GM19455 (cell line): Measurements from ENCODE around the gene CHD8.

Experiments
- ATAC-seq: cut with Tn5 transposase; IDR thresholded peaks from one replicate; pipeline ENCODE4 v1.9.1; 2021; ENCODE audit not compliant: unreplicated experiment

Gene CHD8

DNA sequence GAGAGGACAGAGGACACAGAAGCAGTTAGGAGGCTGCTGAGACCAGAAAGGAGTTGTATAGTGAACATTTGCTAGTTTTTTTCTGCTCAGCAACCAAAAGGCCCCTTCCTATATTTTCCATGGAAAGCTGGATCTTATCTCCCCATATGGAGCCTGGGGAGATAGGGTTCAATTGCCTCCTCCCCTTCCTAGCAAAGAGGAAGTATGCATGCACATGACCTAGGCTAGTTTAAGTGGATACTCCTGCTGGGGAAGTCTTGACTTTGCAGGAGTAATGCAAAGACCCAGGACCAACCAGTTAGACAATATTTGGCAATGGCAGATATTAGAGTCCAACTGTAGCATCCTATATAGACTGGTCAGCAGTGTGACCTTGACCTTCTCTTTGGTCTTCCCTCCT lies 15.1 kb downstream of the CHD8 start:
- ATAC-seq = no peak

DNA sequence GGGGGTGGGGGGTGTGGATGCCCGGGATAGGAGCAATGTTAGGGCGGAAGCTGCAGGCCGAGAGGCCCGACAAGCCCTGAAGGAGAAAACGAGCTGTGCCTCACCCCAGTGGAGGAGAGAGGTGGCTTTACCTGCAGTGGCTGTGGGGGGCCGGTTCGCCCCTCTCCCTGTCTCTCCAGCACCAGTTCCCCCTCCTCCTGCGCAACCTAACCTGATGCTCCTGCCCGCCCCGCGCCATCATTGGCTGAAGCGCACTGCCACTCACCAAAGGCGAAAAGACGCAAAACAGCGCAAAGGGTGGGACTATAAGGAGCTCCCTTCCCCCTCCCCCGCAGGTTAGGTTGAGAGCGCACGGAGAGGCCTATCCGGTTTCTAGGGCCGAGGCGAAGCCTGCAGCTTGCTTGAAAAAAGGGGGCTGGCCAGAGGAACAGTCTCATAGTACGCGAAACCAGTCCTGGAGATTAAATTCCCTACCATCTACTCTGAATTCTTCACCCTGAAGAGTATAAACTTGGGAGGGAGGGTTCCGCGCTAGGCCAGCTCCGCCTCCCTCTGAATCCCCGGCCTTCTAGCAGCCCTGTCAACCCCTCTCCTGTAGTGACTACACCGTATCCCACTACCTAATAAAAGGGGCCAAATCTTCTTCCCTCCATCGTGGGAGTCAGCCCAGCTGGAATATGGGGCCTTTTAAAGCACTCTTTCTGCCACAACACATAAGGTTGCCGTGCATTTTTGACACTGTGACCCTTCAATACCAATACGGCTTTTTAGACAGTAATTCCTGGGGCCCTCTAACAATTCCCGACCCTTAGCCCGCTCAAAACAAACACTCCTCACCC lies 18.6 kb downstream of the CHD8 start:
- ATAC-seq = peak; percentile 97

GRCh38 chr14:21436567-21437062 lies 19.3 kb downstream of the CHD8 start:
- ATAC-seq = no peak

DNA sequence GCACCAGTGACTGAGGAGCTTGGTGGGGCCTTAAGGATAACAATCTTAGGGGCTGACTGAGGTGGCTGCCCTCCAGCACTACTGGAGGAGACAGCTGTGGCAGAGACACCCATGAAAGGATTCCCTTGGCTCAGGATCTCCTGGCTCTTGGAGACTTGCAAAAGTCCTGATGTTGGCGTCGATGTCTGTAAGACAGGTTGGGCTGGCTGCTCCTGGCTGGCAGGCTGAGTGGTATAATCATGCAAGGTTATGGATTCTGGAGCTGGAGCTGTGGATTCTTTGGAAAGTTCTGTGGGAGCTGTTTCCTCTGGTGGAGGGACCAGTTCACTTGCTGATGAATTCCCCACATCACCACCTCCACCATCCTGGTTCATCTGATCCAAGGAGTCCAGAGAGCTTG lies 24.8 kb downstream of the CHD8 start:
- ATAC-seq = no peak

DNA sequence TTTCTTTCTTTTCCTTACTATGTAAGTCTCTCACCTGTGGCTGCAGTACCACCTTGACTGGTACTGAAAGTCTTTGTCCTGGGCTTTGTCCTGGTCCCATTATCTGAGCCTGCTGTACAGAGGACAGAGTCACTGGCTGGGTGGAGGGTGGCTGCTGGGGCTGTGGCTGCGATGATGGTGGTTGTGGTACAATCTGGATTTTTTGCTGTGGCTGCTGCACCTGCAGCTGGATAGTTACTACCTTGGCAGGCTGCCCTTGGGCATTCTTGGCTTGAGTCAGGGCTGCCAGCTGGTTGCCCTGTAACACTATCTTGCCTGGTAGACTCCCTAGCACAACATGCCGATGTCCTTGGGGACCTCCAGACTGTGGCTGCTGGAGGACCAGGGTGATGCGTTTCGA lies 27.0 kb downstream of the CHD8 start:
- ATAC-seq = no peak

GRCh38 chr14:21426692-21427091 lies 29.2 kb downstream of the CHD8 start:
- no peak for ATAC-seq

DNA sequence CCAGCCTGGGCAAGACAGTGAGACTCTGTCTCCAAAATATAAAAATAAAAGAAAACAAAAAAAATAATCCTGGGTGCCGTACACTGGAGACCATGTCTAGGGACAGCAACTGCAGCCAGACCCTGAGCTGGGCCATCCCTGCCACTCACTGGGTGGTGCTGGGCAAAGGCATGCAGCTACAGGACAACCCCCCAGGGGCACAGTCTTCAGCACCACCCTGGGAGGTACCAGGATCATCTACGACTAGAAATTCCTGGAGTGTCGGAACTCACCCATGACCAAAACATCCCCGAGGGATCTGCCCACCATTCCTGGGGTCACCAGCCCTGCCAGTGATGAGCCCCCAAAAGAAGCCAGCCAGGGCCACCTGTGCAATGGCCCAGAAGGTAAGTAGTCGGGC lies 36.4 kb downstream of the CHD8 start:
- no peak for ATAC-seq

- no peak for ATAC-seq
These were observed 40.6 kb downstream of the CHD8 start for GRCh38 chr14:21415329-21415728.

GRCh38 chr14:21414137-21414631 lies 41.7 kb downstream of the CHD8 start:
- no peak for ATAC-seq

DNA sequence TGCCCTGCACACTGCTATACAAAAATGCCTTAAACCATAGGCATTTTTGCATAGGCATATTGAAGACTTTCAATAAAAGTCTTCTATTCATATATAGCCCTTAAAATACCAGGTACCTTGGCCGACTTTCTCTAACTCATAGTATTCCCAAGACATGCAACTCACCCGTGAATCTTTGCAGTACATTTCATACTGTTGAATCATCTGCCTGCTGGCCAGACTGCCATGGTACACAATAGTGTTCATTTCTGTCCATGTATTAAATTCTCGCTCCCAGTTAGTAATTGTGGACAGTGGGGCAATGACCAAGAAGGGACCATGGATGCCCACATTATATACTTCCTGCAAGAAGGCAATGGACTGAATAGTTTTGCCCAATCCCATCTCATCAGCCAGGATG lies 47.8 kb downstream of the CHD8 start:
- ATAC-seq = no peak

DNA sequence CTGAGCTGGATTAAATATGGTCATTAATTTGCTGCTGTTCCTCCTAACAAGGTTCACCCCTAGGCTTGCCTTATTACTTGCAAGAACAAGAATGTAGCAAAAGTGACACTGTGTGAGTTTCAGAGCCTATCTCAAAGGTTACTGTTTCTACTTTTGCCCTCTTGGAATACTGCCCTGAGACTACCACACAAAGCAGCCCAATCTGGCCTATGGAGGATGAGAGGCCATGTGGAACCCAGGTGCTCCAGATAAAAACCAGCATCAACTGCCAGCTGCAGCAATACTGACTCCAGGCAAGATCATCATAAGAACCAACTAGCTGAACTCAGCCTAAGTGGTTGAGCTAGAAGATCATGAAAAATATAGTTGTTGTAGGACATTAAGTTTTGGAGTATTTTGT lies 49.7 kb downstream of the CHD8 start:
- no peak for ATAC-seq

DNA sequence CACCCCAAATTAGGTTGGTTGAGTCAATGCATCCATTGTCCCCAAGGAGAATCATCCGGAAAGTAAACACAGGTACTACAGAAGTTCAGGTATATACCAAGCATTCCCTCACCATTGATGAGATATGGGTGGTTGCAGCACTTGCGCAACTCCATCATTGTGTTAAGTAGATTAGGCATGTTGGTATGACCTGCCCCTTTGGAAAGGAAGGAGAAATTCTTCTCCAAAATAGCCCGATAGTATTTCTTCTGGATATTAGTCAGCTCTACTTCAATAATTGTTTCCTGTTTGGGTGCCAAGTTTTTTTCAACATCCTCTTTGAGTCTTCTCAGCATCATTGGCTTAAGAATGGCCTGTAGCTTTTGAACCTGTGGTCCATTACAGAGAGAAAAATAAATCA lies 50.8 kb downstream of the CHD8 start:
- no peak for ATAC-seq

- ATAC-seq = no peak
These were observed 56.5 kb downstream of the CHD8 start for GRCh38 chr14:21399311-21399870.

DNA sequence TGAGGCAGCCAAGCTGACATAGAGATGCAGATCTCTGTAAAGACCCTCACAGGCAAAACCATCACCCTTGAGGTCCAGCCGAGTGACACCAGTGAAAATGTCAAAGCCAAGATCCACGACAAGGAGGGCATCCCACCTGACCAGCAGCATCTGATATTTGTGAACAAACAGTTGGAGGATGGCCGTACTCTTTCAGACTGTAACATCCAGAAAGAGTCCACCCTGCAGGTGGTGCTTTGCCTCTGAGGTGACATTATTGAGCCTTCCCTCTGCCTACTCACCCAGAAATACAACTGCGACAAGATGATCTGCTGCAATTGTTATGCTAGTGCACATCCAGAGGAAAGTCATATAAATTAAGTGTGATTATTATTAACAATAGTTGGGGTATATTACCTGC lies 57.0 kb downstream of the CHD8 start:
- no peak for ATAC-seq

DNA sequence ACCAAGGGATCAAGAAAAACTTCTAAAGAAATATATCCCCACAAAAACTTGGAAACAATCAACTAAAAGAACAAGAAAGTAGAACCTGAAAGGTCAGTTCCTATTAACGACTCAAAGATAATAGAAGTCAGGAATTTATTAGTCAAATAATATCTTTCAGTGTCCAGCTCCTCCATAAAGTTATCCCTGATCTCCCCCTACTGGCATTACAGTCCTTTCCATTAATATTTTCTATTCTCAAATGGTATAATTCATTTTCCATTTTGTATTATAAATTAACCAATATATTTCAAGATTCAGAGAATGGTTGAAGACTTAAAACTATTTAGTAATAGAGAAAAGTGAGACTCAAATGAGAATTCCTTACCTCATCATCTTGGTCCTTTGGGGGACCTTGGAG lies 60.5 kb downstream of the CHD8 start:
- ATAC-seq = no peak

DNA sequence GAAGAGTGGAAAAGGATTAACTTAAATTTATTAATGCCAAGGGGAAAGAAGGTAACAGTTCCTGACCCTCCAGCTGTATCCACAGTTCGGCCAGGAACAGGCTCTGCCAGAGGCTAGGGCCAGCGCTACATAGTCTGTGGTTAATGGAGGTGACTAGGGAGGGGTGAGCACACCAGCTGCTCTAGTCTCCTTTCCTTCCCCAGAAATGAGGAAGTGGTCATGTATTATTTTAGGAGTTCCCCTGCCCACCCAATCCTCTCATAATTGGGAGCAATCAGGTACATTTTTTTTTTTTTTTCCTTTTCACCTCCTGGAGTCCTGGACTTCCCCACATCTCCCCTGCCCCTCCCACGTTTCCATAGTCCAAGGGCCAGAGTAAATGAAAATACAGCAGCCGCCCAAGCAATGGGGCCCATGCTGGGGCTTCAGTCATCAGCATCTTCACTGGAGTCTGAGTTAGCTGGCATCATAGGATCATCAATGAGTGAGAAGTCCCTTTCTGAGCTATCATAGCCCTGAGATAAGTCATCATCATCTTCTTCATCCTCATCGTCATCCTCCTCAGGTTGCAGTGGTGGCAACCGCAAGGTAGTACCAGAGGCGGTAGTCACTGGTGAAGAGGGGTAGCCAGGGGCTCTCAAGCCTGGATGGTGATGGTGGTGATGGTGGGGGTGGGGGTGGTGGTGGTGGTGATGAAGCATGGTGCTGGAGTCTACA lies 70.6 kb downstream of the CHD8 start:
- ATAC-seq = no peak

- peak; percentile 26 for ATAC-seq
These were observed 71.5 kb downstream of the CHD8 start for GRCh38 chr14:21384494-21384851.

GRCh38 chr14:21383848-21384493 lies 72.0 kb downstream of the CHD8 start, which contains the start of gene SUPT16H:
Gene SUPT16H (minus strand): TSS chr14:21384019. CDS start chr14:21383927, 92 bp downstream.
- ATAC-seq = peak; percentile 93

GRCh38 chr14:21382886-21383847 lies 72.8 kb downstream of the CHD8 start:
- ATAC-seq = no peak

DNA sequence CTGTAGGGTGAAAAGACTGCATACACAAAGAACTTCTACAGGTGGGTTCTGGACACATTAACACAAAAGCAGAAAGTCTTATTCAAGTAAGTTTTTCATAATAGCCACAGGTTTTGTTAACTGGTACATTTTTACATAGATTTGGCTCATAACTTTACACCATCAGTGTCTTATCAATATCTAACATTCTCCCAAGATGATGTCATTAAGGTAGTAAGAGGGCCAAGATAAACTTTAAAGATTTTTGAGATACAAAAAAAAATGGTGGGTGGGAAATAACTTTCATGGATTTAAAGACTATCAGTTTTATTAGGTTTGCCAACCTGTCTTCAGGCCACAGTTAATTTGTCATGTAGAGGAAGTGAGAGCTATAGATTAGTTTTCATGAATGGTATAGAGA lies 73.8 kb downstream of the CHD8 start:
- no peak for ATAC-seq
